Epithelial cell of proximal tubule (primary cell): Measurements from ENCODE around the gene NANOS2. TPM values are rescaled to one million over a fixed set of nuclear protein-coding genes. Genes with fewer than 3 reads are reported as not detected.

Experiments
- DNase-seq: peaks from one replicate; pipeline ENCODE4 v3.0.0-alpha.2; 2011; ENCODE audit warnings: low read depth
- H3K4me3 ChIP-seq: 2 replicates; pipeline ENCODE4 v1.5.1; 2011; ENCODE audit warnings: low read depth, mild to moderate bottlenecking, low read length
- CTCF ChIP-seq: conservative IDR thresholded peaks from 2 replicates; pipeline ENCODE4 v1.5.1; 2012; ENCODE audit warnings: low read depth, mild to moderate bottlenecking, low read length
- total RNA-seq: library from RNA; depleted of rRNA; stranded (reverse); fragments of >200 nt; gene quantifications from 2 replicates; pipeline ENCODE4 v1.2.3, GENCODE V29; 2015

The NANOS2 gene
- total RNA-seq, 1 donor from 2014 or later = not detected

GRCh38 chr19:45902651-45903625 is 11.6 kb downstream of the NANOS2 start:
- DNase-seq = peak; percentile 54
- no peak for TF ChIP-seq CTCF
- peak overlapping the region; percentile 91 for H3K4me3 ChIP-seq

- DNase-seq = no peak
- TF ChIP-seq CTCF = no peak
- peak within 1 kb of the TSS; percentile 91 for H3K4me3 ChIP-seq
These were observed 12.5 kb downstream of the NANOS2 start, which contains the start of gene MYPOP for GRCh38 chr19:45901912-45902650. Gene MYPOP, minus strand, starts transcription at chr19:45902613. Its CDS starts 840 bp downstream, at chr19:45901773.

GRCh38 chr19:45901432-45901911 is 13.1 kb downstream of the NANOS2 start:
- H3K4me3 ChIP-seq = peak overlapping the region; percentile 91
- DNase-seq = no peak
- TF ChIP-seq CTCF = no peak

- peak overlapping the region; percentile 91 for H3K4me3 ChIP-seq
- DNase-seq = no peak
- no peak for TF ChIP-seq CTCF
These were observed 13.7 kb downstream of the NANOS2 start for GRCh38 chr19:45900738-45901431.

GRCh38 chr19:45899919-45900589 is 14.5 kb downstream of the NANOS2 start:
- no peak for DNase-seq
- no peak overlapping the region for H3K4me3 ChIP-seq
- no peak for TF ChIP-seq CTCF

- no peak for DNase-seq
- no peak overlapping the region for H3K4me3 ChIP-seq
- TF ChIP-seq CTCF = no peak
These were observed 15.3 kb downstream of the NANOS2 start for GRCh38 chr19:45899253-45899652.
